Keratinocyte (primary cell): Measurements from ENCODE around the gene MTPN. TPM values are rescaled to one million over a fixed set of nuclear protein-coding genes. Genes with fewer than 3 reads are reported as not detected.

Experiments used
- DNase-seq: peaks from one replicate; pipeline ENCODE4 v3.0.0-alpha.2; 2011; ENCODE audit warnings: low read depth, missing footprints, low spot score
- FAIRE-seq: peaks from 2 replicates; lab custom pipeline; 2011; peaks lifted over from hg19 to GRCh38; lab: Jason Lieb, UNC
- H2AFZ ChIP-seq: 2 replicates; pipeline ENCODE4 v1.6.0; 2012; ENCODE audit warnings: low read length, control low read depth, inconsistent platforms; ENCODE audit not compliant: control insufficient read depth
- H3K27ac ChIP-seq: 2 replicates; pipeline ENCODE4 v1.5.1; 2011; ENCODE audit warnings: low read length; ENCODE audit not compliant: control insufficient read depth, insufficient read depth
- H3K27me3 ChIP-seq: 3 replicates; pipeline ENCODE4 v1.6.0; 2011; ENCODE audit warnings: low read length; ENCODE audit not compliant: control insufficient read depth, insufficient read depth; ENCODE audit errors: extremely low read depth
- H3K36me3 ChIP-seq, 2 experiments: 2 replicates in 1 of 2; 3 replicates in 1 of 2; pipeline ENCODE4 v1.5.1; 2011; ENCODE audit warnings: low read length in 2 of 2, mild to moderate bottlenecking in 1 of 2; ENCODE audit not compliant: control insufficient read depth in 2 of 2, insufficient read depth in 2 of 2; ENCODE audit errors: extremely low read depth in 1 of 2
- H3K4me1 ChIP-seq: 3 replicates; pipeline ENCODE4 v1.5.1; 2011; ENCODE audit warnings: low read length; ENCODE audit not compliant: control insufficient read depth, insufficient read depth; ENCODE audit errors: extremely low read depth
- H3K4me2 ChIP-seq: 3 replicates; pipeline ENCODE4 v1.6.0; 2011; ENCODE audit warnings: low read depth, low read length; ENCODE audit not compliant: control insufficient read depth, insufficient read depth; ENCODE audit errors: extremely low read depth
- H3K4me3 ChIP-seq, 3 experiments: fragments of 200-600 bp in 1 of 3; sonication (generic) in 1 of 3; 2 replicates in 2 of 3; 3 replicates in 1 of 3; pipeline ENCODE4 v1.5.1; 2011 to 2016; ENCODE audit warnings: low read length in 3 of 3, mild to moderate bottlenecking in 3 of 3, control low read depth in 2 of 3, inconsistent platforms in 1 of 3, low read depth in 1 of 3, mixed read lengths in 1 of 3, mixed run types in 1 of 3, moderate library complexity in 1 of 3; ENCODE audit not compliant: control insufficient read depth in 2 of 3, insufficient read depth in 2 of 3; ENCODE audit errors: extremely low read depth in 1 of 3
- H3K79me2 ChIP-seq: 2 replicates; pipeline ENCODE4 v1.6.0; 2012; ENCODE audit warnings: low read length; ENCODE audit not compliant: control insufficient read depth, insufficient read depth
- H3K9ac ChIP-seq: 3 replicates; pipeline ENCODE4 v1.6.0; 2011; ENCODE audit warnings: low read length; ENCODE audit not compliant: control insufficient read depth, insufficient read depth; ENCODE audit errors: extremely low read depth
- H3K9me1 ChIP-seq: 3 replicates; pipeline ENCODE4 v1.6.0; 2011; ENCODE audit warnings: low read length; ENCODE audit not compliant: control insufficient read depth, insufficient read depth; ENCODE audit errors: extremely low read depth
- H3K9me3 ChIP-seq: 2 replicates; pipeline ENCODE4 v1.5.1; 2012; ENCODE audit warnings: low read depth, low read length; ENCODE audit not compliant: control insufficient read depth
- H4K20me1 ChIP-seq: 3 replicates; pipeline ENCODE4 v1.6.0; 2011; ENCODE audit warnings: low read length; ENCODE audit not compliant: control insufficient read depth, insufficient read depth; ENCODE audit errors: extremely low read depth
- CTCF ChIP-seq, 3 experiments: IDR thresholded peaks in 1 of 3; conservative IDR thresholded peaks in 1 of 3; optimal IDR thresholded peaks in 1 of 3; 2 replicates in 2 of 3; 3 replicates in 1 of 3; pipeline versions ENCODE3 to v1.5.1; 2011; ENCODE audit warnings: low read length in 3 of 3, mild to moderate bottlenecking in 3 of 3, moderate library complexity in 2 of 3, control low read depth in 1 of 3, inconsistent platforms in 1 of 3; ENCODE audit not compliant: insufficient read depth in 2 of 3; ENCODE audit errors: extremely low read depth in 1 of 3
- EZH2 ChIP-seq: IDR thresholded peaks from one replicate; pipeline ENCODE4 v1.6.1; 2012; ENCODE audit warnings: inconsistent platforms, mild to moderate bottlenecking, low read length, moderate library complexity
- dilution Hi-C: fragments of 300-500 bp; cut with MboI; formaldehyde crosslinking; loops from one replicate; pipeline ENCODE4 v1.7.0; 2020; ENCODE audit warnings: low sequenced_read_pairs; ENCODE audit not compliant: extremely low pct_ligation_motif_present
- polyA plus RNA-seq, 5 experiments: library from polyadenylated mRNA; depleted of rRNA in 3 of 5; stranded (reverse) in 3 of 5; stranded (forward) in 1 of 5; unstranded in 1 of 5; fragments of >200 nt; gene quantifications; 1 replicate in 1 of 5; 2 replicates in 3 of 5; 3 replicates in 1 of 5; pipeline versions ENCODE4 v1.2.1 to v1.2.3, GENCODE V29; 2011 to 2012; ENCODE audit warnings: missing spikeins in 2 of 5, low read depth in 1 of 5, low replicate concordance in 1 of 5
- small RNA-seq, 3 experiments: library from RNA; depleted of rRNA; stranded (forward); fragments of <200 nt; gene quantifications; one replicate each; pipeline ENCODE3, GENCODE V24; 2012; ENCODE audit warnings: low read depth in 3 of 3, low replicate concordance in 1 of 3; ENCODE audit not compliant: insufficient read length in 3 of 3

The MTPN gene
- polyA plus RNA-seq, 1 donor (not counting 4 experiments of a cell fraction or from before 2014, with no cell fraction given) = 151 TPM

- no peaks in the 10 kb centered on the region for H4K20me1 ChIP-seq
- no peak overlapping the region for H3K4me3 ChIP-seq
Observed at GRCh38 chr7:135878284-135878683, 98.9 kb downstream of the MTPN start.

GRCh38 chr7:135877805-135878204, 99.4 kb downstream of the MTPN start:
- Histone ChIP-seq H4K20me1 (no peaks in the 10 kb centered on the region), H3K36me3 (no peaks in the 10 kb centered on the region), H3K4me3 (no peak overlapping the region), H3K9me3 (no peaks in the 10 kb centered on the region), H3K27me3 (no peaks in the 10 kb centered on the region), H3K9ac (no peak overlapping the region), H3K4me2 (peak overlapping the region; percentile 69), H3K27ac (peak overlapping the region; percentile 47), H2AFZ (no peak overlapping the region), H3K79me2 (no peaks in the 10 kb centered on the region), H3K4me1 (peaks cover 21% of the 10 kb centered on the region), H3K9me1 (no peaks in the 10 kb centered on the region)
- dilution Hi-C loops = no loop called here
- TF ChIP-seq EZH2 (no peak), CTCF (optimal IDR thresholded peaks at IDR 0.05 in 1 of 3, IDR thresholded peaks at IDR 0.05 in 1 of 3, conservative IDR thresholded peaks at IDR 0.05 in 1 of 3; ENCODE audit: extremely low read depth in 1 of 3, insufficient read depth in 2 of 3, low read length in 3 of 3) (no peak)
- DNase-seq = peak; percentile 44
- FAIRE-seq = peak; percentile 92

More at GRCh38 chr7:135878284-135878683, 98.9 kb downstream of the MTPN start:
- H3K27me3 ChIP-seq = no peaks in the 10 kb centered on the region
- DNase-seq = no peak
- TF ChIP-seq EZH2 (no peak), CTCF (optimal IDR thresholded peaks at IDR 0.05 in 1 of 3, IDR thresholded peaks at IDR 0.05 in 1 of 3, conservative IDR thresholded peaks at IDR 0.05 in 1 of 3; ENCODE audit: extremely low read depth in 1 of 3, insufficient read depth in 2 of 3, low read length in 3 of 3) (no peak)
- H3K9me3 ChIP-seq = no peaks in the 10 kb centered on the region
- no peak overlapping the region for H2AFZ ChIP-seq
- no peaks in the 10 kb centered on the region for H3K79me2 ChIP-seq
- H3K27ac ChIP-seq = peak overlapping the region; percentile 47
- H3K4me1 ChIP-seq = peaks cover 21% of the 10 kb centered on the region
- no peak for FAIRE-seq
- dilution Hi-C loops = no loop called here
- H3K4me2 ChIP-seq = peak overlapping the region; percentile 69
- no peaks in the 10 kb centered on the region for H3K9me1 ChIP-seq
- no peaks in the 10 kb centered on the region for H3K36me3 ChIP-seq
- no peak overlapping the region for H3K9ac ChIP-seq

Small RNAs within 50 kb of the gene (small RNA-seq; reads per million reads assigned to genes)
- 0 reads per million in 3 experiments for gene RNU6-223P

Other genes with a start within 250 kb of the MTPN start
- gene SLC13A4, start 249.2 kb downstream of the MTPN start, polyA plus RNA-seq = 0.02 to 0.12 TPM (median 0.03 TPM) in 3 replicates
- 0.42 to 0.85 TPM (median 0.73 TPM) in 3 replicates for gene FAM180A, start 228.5 kb downstream of the MTPN start, polyA plus RNA-seq